Measurements from ENCODE around the gene ANKLE1.

DNA sequence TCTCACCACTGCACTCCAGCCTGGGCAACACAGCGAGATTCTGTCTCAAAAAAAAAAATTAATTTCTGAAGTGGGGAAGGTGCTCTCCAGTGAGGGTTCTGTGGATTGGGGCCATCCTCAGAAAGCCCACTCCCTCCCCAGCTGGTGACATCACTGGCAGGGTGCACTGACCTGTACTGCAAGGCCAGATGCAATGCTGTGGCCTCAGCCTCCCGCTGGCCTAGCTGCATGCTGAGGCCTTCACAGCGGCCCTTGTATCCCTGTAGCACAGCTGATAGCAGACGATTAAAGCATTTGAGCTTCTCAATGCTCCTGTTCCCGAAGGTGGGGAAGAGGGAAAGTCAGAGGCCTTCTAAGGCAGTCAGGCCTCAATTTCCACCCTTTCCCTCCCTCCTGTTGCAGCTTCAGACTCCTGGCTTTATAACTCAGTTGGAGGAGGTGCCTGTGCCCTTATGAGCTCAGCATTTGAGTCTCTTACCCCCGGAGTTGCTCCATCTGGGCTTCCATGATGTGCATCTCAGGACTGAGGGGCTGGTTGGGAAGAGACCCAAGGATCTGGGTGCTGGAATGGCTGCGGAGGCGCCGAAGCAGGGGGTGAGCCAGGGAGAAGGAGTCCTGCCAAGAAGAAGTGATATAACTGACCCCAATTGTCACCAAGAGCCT lies 22.5 kb upstream of the ANKLE1 start:
- TF ChIP-seq, protein P1, sequence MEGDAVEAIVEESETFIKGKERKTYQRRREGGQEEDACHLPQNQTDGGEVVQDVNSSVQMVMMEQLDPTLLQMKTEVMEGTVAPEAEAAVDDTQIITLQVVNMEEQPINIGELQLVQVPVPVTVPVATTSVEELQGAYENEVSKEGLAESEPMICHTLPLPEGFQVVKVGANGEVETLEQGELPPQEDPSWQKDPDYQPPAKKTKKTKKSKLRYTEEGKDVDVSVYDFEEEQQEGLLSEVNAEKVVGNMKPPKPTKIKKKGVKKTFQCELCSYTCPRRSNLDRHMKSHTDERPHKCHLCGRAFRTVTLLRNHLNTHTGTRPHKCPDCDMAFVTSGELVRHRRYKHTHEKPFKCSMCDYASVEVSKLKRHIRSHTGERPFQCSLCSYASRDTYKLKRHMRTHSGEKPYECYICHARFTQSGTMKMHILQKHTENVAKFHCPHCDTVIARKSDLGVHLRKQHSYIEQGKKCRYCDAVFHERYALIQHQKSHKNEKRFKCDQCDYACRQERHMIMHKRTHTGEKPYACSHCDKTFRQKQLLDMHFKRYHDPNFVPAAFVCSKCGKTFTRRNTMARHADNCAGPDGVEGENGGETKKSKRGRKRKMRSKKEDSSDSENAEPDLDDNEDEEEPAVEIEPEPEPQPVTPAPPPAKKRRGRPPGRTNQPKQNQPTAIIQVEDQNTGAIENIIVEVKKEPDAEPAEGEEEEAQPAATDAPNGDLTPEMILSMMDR (IDR thresholded peaks at IDR 0.05), result no peak
- TF ChIP-seq POLR2A (IDR thresholded peaks at IDR 0.05) (no peak), EP300 (IDR thresholded peaks at IDR 0.05) (no peak)
